D341Med (cell line): ENCODE data around the gene PPP1R2C.

Experiments used
- DNase-seq: peaks from one replicate; pipeline ENCODE4 v3.0.0; 2012; ENCODE audit warnings: low spot score

The PPP1R2C gene

GRCh38 chrX:42778096-42778495, at the start of gene PPP1R2C:
TSS of gene PPP1R2C (minus strand) at chrX:42778163. CDS start at chrX:42778079, 84 bp downstream.
- DNase-seq: no peak

DNA sequence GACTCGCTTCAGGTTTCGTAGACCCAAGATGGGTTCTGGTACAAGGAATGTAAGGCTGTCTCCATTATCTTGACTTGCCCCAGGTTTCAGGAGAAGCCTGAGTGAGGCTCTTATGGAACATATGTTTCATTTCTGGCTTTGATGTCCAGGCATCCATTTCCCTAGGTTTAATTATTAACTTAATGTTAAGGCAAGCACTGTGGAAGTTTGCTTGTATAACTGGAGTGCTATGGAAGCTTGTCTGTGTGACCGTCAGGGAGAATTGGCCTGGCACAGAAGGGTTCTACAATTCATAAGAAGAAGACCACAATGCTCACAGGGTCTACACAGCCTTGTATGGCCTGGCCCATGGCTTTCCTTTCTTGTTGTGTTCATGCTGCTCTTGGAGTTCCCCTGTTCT, 47.2 kb upstream of the PPP1R2C start:
- no peak for DNase-seq

DNA sequence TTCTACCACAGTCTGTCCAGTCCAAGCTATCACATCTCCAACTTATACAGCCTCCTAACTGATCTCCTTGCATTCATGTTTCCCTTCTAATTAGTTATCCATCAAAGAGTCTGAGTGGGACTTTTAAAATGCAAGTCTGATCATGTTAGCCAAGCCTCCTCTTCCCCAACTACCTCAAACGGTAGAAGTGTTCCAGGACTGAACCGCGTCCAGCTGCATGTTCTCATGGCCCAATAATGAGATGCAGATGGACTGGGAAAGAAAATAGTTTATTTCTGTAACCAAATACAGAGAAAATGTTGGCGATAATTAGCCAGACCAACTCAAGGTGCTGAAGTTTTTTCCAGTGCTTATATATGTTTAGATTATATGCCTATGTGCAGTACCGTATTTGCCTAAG, 46.6 kb upstream of the PPP1R2C start:
- DNase-seq: no peak

GRCh38 chrX:42823443-42823842, 45.5 kb upstream of the PPP1R2C start:
- DNase-seq: no peak

GRCh38 chrX:42821803-42822443, 44.0 kb upstream of the PPP1R2C start:
- no peak for DNase-seq

DNA sequence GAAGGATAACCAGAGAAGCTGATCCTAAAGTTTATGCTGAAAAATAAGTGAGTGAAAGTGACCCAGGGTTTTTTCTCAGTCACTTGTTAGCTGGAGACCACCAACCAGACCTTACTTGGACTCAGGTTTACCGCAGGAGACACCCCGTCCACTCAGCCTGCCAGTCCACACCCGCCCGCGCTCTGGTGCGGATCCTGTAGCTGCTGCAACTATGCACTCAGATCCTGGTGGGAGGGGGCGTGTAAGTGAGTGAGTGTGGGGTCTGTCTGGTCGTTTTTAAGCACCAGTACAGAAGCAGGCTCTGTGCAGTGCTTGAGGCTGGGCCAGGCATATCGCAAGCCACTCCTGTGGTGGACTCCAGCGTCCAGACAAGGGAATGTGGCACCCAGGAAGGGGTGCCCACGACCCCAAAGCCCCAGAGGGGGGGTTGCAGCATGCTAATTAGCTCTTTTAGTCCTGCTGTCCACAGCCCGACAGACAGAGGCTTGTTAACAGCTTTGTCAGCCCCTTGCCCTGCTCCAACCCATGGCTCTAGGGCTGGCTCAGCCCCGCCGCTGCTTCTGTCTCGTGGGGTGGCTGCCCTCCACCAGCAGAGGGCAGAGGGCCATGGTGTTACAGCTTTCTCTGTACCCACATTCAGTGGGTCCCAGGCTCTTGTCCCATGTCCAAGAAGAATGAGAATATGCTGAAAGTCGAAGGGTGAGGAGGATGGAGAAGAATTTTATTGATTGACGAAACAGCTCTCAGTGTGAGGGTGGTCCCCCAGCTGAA, 40.4 kb upstream of the PPP1R2C start:
- DNase-seq: no peak

DNA sequence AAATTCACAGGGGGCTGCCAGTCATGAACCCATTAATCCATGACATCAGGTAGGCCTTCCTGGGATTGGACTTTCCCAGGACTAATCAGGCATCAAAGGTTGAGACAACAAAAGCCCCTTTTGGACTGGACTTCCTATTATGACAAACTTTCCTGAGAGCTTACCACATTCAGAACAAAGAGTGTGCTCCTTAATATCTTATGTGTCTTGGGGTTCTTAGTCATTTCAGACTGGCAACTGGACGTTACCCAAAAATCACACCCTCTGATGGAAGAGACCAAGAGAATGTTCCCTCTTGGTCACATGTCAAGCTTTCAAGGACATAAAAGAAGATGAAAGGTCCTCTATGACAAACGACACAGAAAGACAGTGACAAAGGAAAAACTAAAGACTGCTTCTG, 31.6 kb upstream of the PPP1R2C start:
- no peak for DNase-seq

DNA sequence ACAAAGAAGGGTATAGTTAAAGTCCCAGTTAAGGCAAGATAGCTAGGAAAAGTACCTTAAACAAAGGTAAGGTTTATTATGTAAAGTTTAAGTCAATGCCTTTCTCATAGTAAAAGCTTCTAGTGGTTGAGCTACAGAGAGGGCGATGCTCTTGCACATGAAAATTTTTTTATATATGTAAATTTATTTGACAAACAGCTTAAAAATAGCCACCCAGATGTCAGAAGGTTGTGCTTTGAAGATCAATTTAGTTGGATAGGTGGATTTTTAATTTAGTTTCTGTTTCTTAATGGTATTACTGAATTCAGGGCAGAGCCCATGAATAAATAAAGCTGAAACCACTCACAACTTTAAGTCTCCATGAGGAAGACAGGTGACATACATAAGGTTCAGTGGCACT, 29.4 kb upstream of the PPP1R2C start:
- DNase-seq: no peak

- DNase-seq: no peak
These were observed 26.6 kb upstream of the PPP1R2C start for GRCh38 chrX:42804524-42804923.

GRCh38 chrX:42803320-42803719, 25.4 kb upstream of the PPP1R2C start:
- no peak for DNase-seq

- DNase-seq: no peak
These were observed 19.8 kb upstream of the PPP1R2C start for GRCh38 chrX:42797651-42798269.

- DNase-seq: no peak
These were observed 5.5 kb upstream of the PPP1R2C start for GRCh38 chrX:42783451-42783850.

DNA sequence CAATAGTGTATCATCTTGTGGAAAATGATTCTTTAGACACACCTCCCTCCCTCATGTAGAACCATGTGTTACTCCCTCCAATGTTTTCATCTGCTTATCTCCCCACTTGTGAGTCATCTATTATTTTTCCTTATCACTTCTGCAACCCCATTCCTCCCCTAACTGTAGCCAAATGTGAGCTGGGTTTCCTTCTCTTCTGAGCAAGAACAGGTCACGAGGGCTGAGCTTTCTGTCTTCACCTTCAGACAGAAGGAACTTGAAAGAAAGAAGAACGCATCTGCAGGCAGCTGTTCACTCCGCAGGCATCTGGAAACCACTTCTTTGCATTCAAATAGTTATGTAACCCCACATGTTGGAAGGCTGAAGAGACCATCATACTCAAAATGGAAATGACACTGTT, 1.8 kb downstream of the PPP1R2C start:
- no peak for DNase-seq

- no peak for DNase-seq
These were observed 5.1 kb downstream of the PPP1R2C start for GRCh38 chrX:42772874-42773273.

DNA sequence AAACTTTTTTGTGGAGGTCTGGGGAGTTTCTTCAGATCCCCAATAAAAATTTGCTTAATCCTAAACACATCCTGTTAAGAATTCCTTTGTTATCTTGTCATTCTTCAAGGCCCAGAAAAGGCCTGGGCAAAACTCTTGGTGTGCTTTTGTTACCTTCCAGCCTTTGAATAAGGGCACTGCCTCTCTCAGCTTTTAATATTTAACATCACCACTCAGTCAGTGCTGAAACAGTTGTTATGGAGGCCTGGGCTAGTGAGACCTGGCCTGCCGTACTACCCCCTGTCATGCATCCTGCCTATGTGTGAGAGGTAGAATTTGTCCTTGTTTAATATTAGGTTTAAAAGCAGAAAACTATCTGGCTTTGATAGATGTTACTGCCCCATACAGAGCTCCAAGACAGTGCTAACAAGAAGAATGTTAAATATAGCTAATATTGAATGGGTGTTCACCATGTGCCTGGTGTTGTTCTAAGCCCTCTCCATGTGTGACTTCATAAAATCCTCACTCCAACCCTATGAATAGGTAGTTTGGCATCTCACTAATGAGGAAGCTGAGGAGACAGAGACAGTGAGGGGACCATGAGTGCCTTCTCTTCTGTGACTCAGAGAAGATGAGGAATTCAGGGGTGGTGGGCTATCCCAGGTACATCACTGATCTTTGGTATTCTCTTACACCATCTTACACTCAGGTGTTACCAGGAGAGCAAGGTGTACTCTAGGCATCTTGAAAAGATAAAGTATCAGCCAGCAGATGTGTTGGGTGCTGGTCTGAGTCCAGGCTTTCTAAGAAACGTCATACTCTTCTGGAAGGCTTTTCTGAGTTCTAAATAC, 6.2 kb downstream of the PPP1R2C start:
- DNase-seq: no peak

DNA sequence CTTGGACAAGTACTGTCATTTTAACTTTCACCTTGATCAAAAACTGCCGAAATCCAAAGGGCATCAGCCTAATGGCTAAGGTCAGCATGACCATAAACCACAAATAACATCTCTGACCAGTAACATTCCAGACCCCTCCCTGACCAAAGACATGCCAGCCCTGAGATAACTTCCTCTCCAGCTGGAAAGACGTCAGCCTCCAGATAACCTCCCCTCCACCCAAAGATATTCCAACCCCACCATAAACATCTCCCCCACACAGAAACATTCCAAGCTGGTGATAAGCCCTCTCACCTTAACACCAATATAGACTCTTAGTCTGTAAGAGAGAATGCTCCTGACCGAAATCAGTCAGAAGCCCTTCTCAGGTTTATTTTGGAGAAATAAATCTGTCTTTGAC, 7.4 kb downstream of the PPP1R2C start:
- DNase-seq: no peak

GRCh38 chrX:42759881-42760280, 18.1 kb downstream of the PPP1R2C start:
- DNase-seq: no peak

GRCh38 chrX:42755815-42756214, 22.1 kb downstream of the PPP1R2C start:
- DNase-seq: no peak

GRCh38 chrX:42754603-42755002, 23.4 kb downstream of the PPP1R2C start:
- no peak for DNase-seq

- DNase-seq: no peak
These were observed 23.8 kb downstream of the PPP1R2C start for GRCh38 chrX:42754115-42754514.

DNA sequence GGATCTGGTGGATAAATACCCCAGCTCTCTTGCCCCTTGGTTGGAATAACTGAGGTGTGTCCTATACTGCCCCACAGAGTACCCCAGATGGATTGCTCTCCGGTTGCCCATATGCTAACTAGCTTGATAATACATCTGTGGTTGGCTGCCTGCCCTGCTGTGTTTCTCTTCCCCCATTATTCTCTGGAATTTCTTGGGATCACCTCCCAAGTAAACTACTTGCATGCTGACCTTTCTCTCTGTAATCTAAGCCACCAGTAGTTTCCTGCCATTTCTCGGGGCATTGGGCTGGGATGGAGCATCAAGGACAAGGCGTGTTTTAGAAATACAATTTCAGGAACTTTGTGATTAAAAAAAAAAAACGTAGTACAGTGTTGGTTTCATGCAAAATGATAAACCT, 25.2 kb downstream of the PPP1R2C start:
- DNase-seq: no peak

- no peak for DNase-seq
These were observed 26.4 kb downstream of the PPP1R2C start for GRCh38 chrX:42751573-42751972.
